Transverse colon (tissue), 4 donors: ENCODE measurements around the gene RNF13. TPM values are rescaled to one million over a fixed set of nuclear protein-coding genes. Genes with fewer than 3 reads are reported as not detected.

Source experiments
- DNase-seq: peaks from one replicate; pipeline ENCODE4 v3.0.0-alpha.2; 2019
- H3K27ac ChIP-seq, 4 donors: fragments of 200-600 bp; sonication (generic); 2 replicates each; pipeline ENCODE4 v1.5.1; 2016 to 2018; ENCODE audit warnings: inconsistent platforms in 4 of 4
- H3K27me3 ChIP-seq: fragments of 200-600 bp; sonication (generic); 2 replicates; pipeline ENCODE4 v1.5.1; 2017; ENCODE audit warnings: inconsistent platforms
- H3K36me3 ChIP-seq, 4 donors: fragments of 200-600 bp; sonication (generic); 2 replicates each; pipeline ENCODE4 v1.5.1; 2017 to 2019; ENCODE audit warnings: inconsistent platforms in 4 of 4
- H3K4me1 ChIP-seq, 4 donors: fragments of 200-600 bp; sonication (generic); 2 replicates each; pipeline ENCODE4 v1.5.1; 2017 to 2020; ENCODE audit warnings: inconsistent platforms in 4 of 4
- H3K4me3 ChIP-seq, 4 donors: fragments of 200-600 bp; sonication (generic); 1 replicate in 1 of 4; 2 replicates in 3 of 4; pipeline versions ENCODE4 v1.5.1 to v1.6.1; 2017 to 2019; ENCODE audit warnings: inconsistent platforms in 4 of 4
- H3K9me3 ChIP-seq, 2 donors: fragments of 200-600 bp; sonication (generic); 2 replicates each; pipeline ENCODE4 v1.5.1; 2017 to 2019; ENCODE audit warnings: inconsistent platforms in 2 of 2
- CTCF ChIP-seq, 5 experiments: fragments of 200-600 bp in 3 of 5; fragments of 450-650 bp in 2 of 5; sonication (generic) in 3 of 5; IDR thresholded peaks; 1 replicate in 2 of 5; 2 replicates in 3 of 5; pipeline ENCODE4 v1.5.1; 2016 to 2017; ENCODE audit warnings: antibody characterized with exemption in 5 of 5, inconsistent platforms in 3 of 5, mild to moderate bottlenecking in 2 of 5, moderate library complexity in 1 of 5
- EP300 ChIP-seq: sonication (generic); formaldehyde crosslinking; IDR thresholded peaks from one replicate; pipeline ENCODE4 v1.6.1; 2017; ENCODE audit warnings: antibody characterized with exemption, low read depth
- POLR2A ChIP-seq: fragments of 450-650 bp; IDR thresholded peaks from one replicate; pipeline ENCODE4 v1.6.1; 2016; ENCODE audit warnings: antibody characterized with exemption, mild to moderate bottlenecking, moderate library complexity
- POLR2AphosphoS5 ChIP-seq, 3 donors: sonication (generic); formaldehyde crosslinking; IDR thresholded peaks; one replicate each; pipeline ENCODE4 v1.6.1; 2016; ENCODE audit warnings: antibody characterized with exemption in 3 of 3
- WGBS, 2 donors: methylation state at CpG; one replicate each; pipeline ENCODE4 v1.1.5; 2018; ENCODE audit warnings: low coverage in 1 of 2; 5-methylcytosine and 5-hydroxymethylcytosine counted together
- in situ Hi-C, 4 donors: fragments of 200-750 bp; cut with MboI; loops; one replicate each; pipeline versions ENCODE4 v1.15.0 to v1.15.1; 2017; ENCODE audit warnings: low sequenced_read_pairs in 3 of 4, low pct_ligation_motif_present in 1 of 4, low pct_unique_long_range_greater_than_20kb in 1 of 4
- intact Hi-C: fragments of 100-400 bp; cut with DNase I; formaldehyde crosslinking; loops from one replicate; pipeline ENCODE4 v1.15.1; 2023; ENCODE audit warnings: low total_unique reads
- total RNA-seq, 4 donors: library from RNA; depleted of rRNA; stranded (reverse); fragments of >200 nt; gene quantifications; one replicate each; pipeline ENCODE4 v1.1.0, GENCODE V29; 2016

The RNF13 gene
- total RNA-seq, 4 donors from 2014 or later: 18.3 to 68.6 (median 42.8) TPM

GRCh38 chr3:149790698-149791097 lies 22.3 kb upstream of the RNF13 start:
- in situ Hi-C loops (no loop called here), intact Hi-C loops (no loop called here)
- Histone ChIP-seq H3K27me3 (peaks cover 5% of the 10 kb centered on the region), H3K9me3 (no peaks in the 10 kb centered on the region), H3K27ac (no peak overlapping the region), H3K36me3 (no peaks in the 10 kb centered on the region), H3K4me1 (no peaks in the 10 kb centered on the region), H3K4me3 (no peak overlapping the region)
- no peak for TF ChIP-seq POLR2AphosphoS5 (IDR thresholded peaks at IDR 0.05)
- TF ChIP-seq CTCF (IDR thresholded peaks at IDR 0.05): no peak
- no peak for TF ChIP-seq POLR2A
- no peak for TF ChIP-seq EP300
- WGBS, 2 donors: 63 to 74% methylated on average over 3 of the region's 3 CpGs
- DNase-seq: no peak

GRCh38 chr3:149792452-149793270 lies 20.4 kb upstream of the RNF13 start, which contains the start of gene ANKUB1:
ANKUB1 (minus strand) TSS chr3:149792554; CDS start chr3:149792366, 188 bp downstream.
- TF ChIP-seq EP300 (no peak), POLR2AphosphoS5 (IDR thresholded peaks at IDR 0.05) (no peak), CTCF (IDR thresholded peaks at IDR 0.05) (no peak), POLR2A (no peak)
- DNase-seq: no peak

GRCh38 chr3:149796026-149796425 lies 17.0 kb upstream of the RNF13 start:
- no peaks in the 10 kb centered on the region for H3K36me3 ChIP-seq
- no peaks in the 10 kb centered on the region for H3K4me1 ChIP-seq
- in situ Hi-C loops (no loop called here), intact Hi-C loops (no loop called here)
- TF ChIP-seq CTCF (IDR thresholded peaks at IDR 0.05): no peak
- no peak for TF ChIP-seq POLR2AphosphoS5 (IDR thresholded peaks at IDR 0.05)
- TF ChIP-seq POLR2A: no peak
- no peak for TF ChIP-seq EP300
- DNase-seq: no peak
- H3K27ac ChIP-seq: no peak overlapping the region
- WGBS, 2 donors: 78 to 100% methylated on average over 1 of the region's 1 CpG
- H3K27me3 ChIP-seq: no peaks in the 10 kb centered on the region
- no peak overlapping the region for H3K4me3 ChIP-seq
- H3K9me3 ChIP-seq: no peaks in the 10 kb centered on the region

More at GRCh38 chr3:149792452-149793270, 20.4 kb upstream of the RNF13 start, which contains the start of gene ANKUB1:
- intact Hi-C loops (no loop called here), in situ Hi-C loops (no loop called here)
- 92 to 95% methylated on average over 4 of the region's 4 CpGs for WGBS, 2 donors
- peaks cover 5% of the 10 kb centered on the region for H3K27me3 ChIP-seq
- H3K27ac ChIP-seq: no peak within 1 kb of the TSS
- H3K4me3 ChIP-seq: no peak within 1 kb of the TSS
- no peaks in the 10 kb centered on the region for H3K9me3 ChIP-seq
- H3K36me3 ChIP-seq: no peaks in the 10 kb centered on the region
- H3K4me1 ChIP-seq: no peaks in the 10 kb centered on the region

- in situ Hi-C loops (no loop called here), intact Hi-C loops (no loop called here)
- Histone ChIP-seq H3K27me3 (no peaks in the 10 kb centered on the region), H3K9me3 (no peaks in the 10 kb centered on the region), H3K4me1 (no peaks in the 10 kb centered on the region), H3K27ac (no peak overlapping the region), H3K4me3 (no peak overlapping the region), H3K36me3 (no peaks in the 10 kb centered on the region)
- DNase-seq: no peak
- no peak for TF ChIP-seq CTCF (IDR thresholded peaks at IDR 0.05)
- TF ChIP-seq POLR2A: no peak
- no peak for TF ChIP-seq EP300
- no peak for TF ChIP-seq POLR2AphosphoS5 (IDR thresholded peaks at IDR 0.05)
- 93 to 98% methylated on average over 6 to 8 of the region's 8 CpGs for WGBS, 2 donors
Measured at GRCh38 chr3:149800693-149801092, 12.3 kb upstream of the RNF13 start.
